Measurements from ENCODE around the gene NKX2-8.
A peak's percentile ranks its signal among the peaks of the same experiment; 100 is the strongest.

The NKX2-8 gene

GRCh38 chr14:36582011-36582873, at the start of gene NKX2-8:
Gene NKX2-8, minus strand, starts transcription at chr14:36582614. Its CDS starts 225 bp downstream, at chr14:36582389.
- Histone ChIP-seq H3K36me3 (ENCODE audit: insufficient read depth, low read depth, low read length) (no peaks in the 10 kb centered on the region), H3K27me3 (ENCODE audit: insufficient read depth, low read length) (peaks cover 100% of the 10 kb centered on the region), H3K4me1 (ENCODE audit: insufficient read depth, low read length) (no peaks in the 10 kb centered on the region), H3K27ac (ENCODE audit: low read length) (no peak within 1 kb of the TSS), H3K4me3 (ENCODE audit: low read length) (peak within 1 kb of the TSS; percentile 46; the same call in 1 of the 2 replicates), H3K9ac (ENCODE audit: low read depth, low read length) (no peak within 1 kb of the TSS), H3K9me3 (ENCODE audit: insufficient read depth, low read depth, low read length) (no peaks in the 10 kb centered on the region; the same call in 1 of the 2 replicates)

- H3K4me3 ChIP-seq (ENCODE audit: low read length), result no peak overlapping the region
- H3K4me1 ChIP-seq (ENCODE audit: insufficient read depth, low read length), result no peaks in the 10 kb centered on the region
- H3K9ac ChIP-seq (ENCODE audit: low read depth, low read length), result no peak overlapping the region
- H3K27ac ChIP-seq (ENCODE audit: low read length), result no peak overlapping the region
- H3K27me3 ChIP-seq (ENCODE audit: insufficient read depth, low read length), result peaks cover 27% of the 10 kb centered on the region
- H3K36me3 ChIP-seq (ENCODE audit: insufficient read depth, low read depth, low read length), result no peaks in the 10 kb centered on the region
- H3K9me3 ChIP-seq (ENCODE audit: insufficient read depth, low read depth, low read length), result no peaks in the 10 kb centered on the region
These were observed 45.6 kb upstream of the NKX2-8 start for GRCh38 chr14:36627981-36628380.

- H3K36me3 ChIP-seq (ENCODE audit: insufficient read depth, low read depth, low read length), result no peaks in the 10 kb centered on the region
- H3K27me3 ChIP-seq (ENCODE audit: insufficient read depth, low read length), result peaks cover 27% of the 10 kb centered on the region
- no peak overlapping the region for H3K27ac ChIP-seq (ENCODE audit: low read length)
- H3K4me3 ChIP-seq (ENCODE audit: low read length), result no peak overlapping the region
- H3K9ac ChIP-seq (ENCODE audit: low read depth, low read length), result no peak overlapping the region
- no peaks in the 10 kb centered on the region; the same call in 1 of the 2 replicates for H3K9me3 ChIP-seq (ENCODE audit: insufficient read depth, low read depth, low read length)
- no peaks in the 10 kb centered on the region for H3K4me1 ChIP-seq (ENCODE audit: insufficient read depth, low read length)
These were observed 43.7 kb upstream of the NKX2-8 start for GRCh38 chr14:36626151-36626550.

- H3K9me3 ChIP-seq (ENCODE audit: insufficient read depth, low read depth, low read length), result no peaks in the 10 kb centered on the region; the same call in 1 of the 2 replicates
- H3K4me1 ChIP-seq (ENCODE audit: insufficient read depth, low read length), result no peaks in the 10 kb centered on the region
- no peak overlapping the region for H3K27ac ChIP-seq (ENCODE audit: low read length)
- no peak overlapping the region for H3K9ac ChIP-seq (ENCODE audit: low read depth, low read length)
- H3K36me3 ChIP-seq (ENCODE audit: insufficient read depth, low read depth, low read length), result no peaks in the 10 kb centered on the region
- peaks cover 27% of the 10 kb centered on the region for H3K27me3 ChIP-seq (ENCODE audit: insufficient read depth, low read length)
- no peak overlapping the region for H3K4me3 ChIP-seq (ENCODE audit: low read length)
These were observed 43.0 kb upstream of the NKX2-8 start for GRCh38 chr14:36625436-36625835.

- no peaks in the 10 kb centered on the region for H3K36me3 ChIP-seq (ENCODE audit: insufficient read depth, low read depth, low read length)
- no peaks in the 10 kb centered on the region; the same call in 1 of the 2 replicates for H3K9me3 ChIP-seq (ENCODE audit: insufficient read depth, low read depth, low read length)
- no peaks in the 10 kb centered on the region for H3K4me1 ChIP-seq (ENCODE audit: insufficient read depth, low read length)
- peaks cover 27% of the 10 kb centered on the region for H3K27me3 ChIP-seq (ENCODE audit: insufficient read depth, low read length)
- no peak overlapping the region for H3K9ac ChIP-seq (ENCODE audit: low read depth, low read length)
- no peak overlapping the region for H3K27ac ChIP-seq (ENCODE audit: low read length)
- H3K4me3 ChIP-seq (ENCODE audit: low read length), result no peak overlapping the region
These were observed 42.6 kb upstream of the NKX2-8 start for GRCh38 chr14:36625014-36625413.

- Histone ChIP-seq H3K36me3 (ENCODE audit: insufficient read depth, low read depth, low read length) (no peaks in the 10 kb centered on the region), H3K27ac (ENCODE audit: low read length) (no peak overlapping the region), H3K4me1 (ENCODE audit: insufficient read depth, low read length) (no peaks in the 10 kb centered on the region), H3K4me3 (ENCODE audit: low read length) (no peak overlapping the region), H3K9me3 (ENCODE audit: insufficient read depth, low read depth, low read length) (no peaks in the 10 kb centered on the region; the same call in 1 of the 2 replicates), H3K9ac (ENCODE audit: low read depth, low read length) (no peak overlapping the region), H3K27me3 (ENCODE audit: insufficient read depth, low read length) (no peaks in the 10 kb centered on the region; the same call in 1 of the 2 replicates)
These were observed 37.4 kb upstream of the NKX2-8 start for GRCh38 chr14:36619853-36620252.

- H3K4me3 ChIP-seq (ENCODE audit: low read length), result no peak overlapping the region
- H3K36me3 ChIP-seq (ENCODE audit: insufficient read depth, low read depth, low read length), result no peaks in the 10 kb centered on the region
- H3K4me1 ChIP-seq (ENCODE audit: insufficient read depth, low read length), result no peaks in the 10 kb centered on the region
- H3K27ac ChIP-seq (ENCODE audit: low read length), result no peak overlapping the region
- H3K27me3 ChIP-seq (ENCODE audit: insufficient read depth, low read length), result no peaks in the 10 kb centered on the region; the same call in 1 of the 2 replicates
- H3K9me3 ChIP-seq (ENCODE audit: insufficient read depth, low read depth, low read length), result no peaks in the 10 kb centered on the region; the same call in 1 of the 2 replicates
- H3K9ac ChIP-seq (ENCODE audit: low read depth, low read length), result no peak overlapping the region
These were observed 36.7 kb upstream of the NKX2-8 start for GRCh38 chr14:36619131-36619530.

- Histone ChIP-seq H3K36me3 (ENCODE audit: insufficient read depth, low read depth, low read length) (no peaks in the 10 kb centered on the region), H3K4me1 (ENCODE audit: insufficient read depth, low read length) (no peaks in the 10 kb centered on the region), H3K27ac (ENCODE audit: low read length) (no peak overlapping the region), H3K9me3 (ENCODE audit: insufficient read depth, low read depth, low read length) (no peaks in the 10 kb centered on the region; the same call in 1 of the 2 replicates), H3K4me3 (ENCODE audit: low read length) (no peak overlapping the region), H3K9ac (ENCODE audit: low read depth, low read length) (no peak overlapping the region), H3K27me3 (ENCODE audit: insufficient read depth, low read length) (peaks cover 3% of the 10 kb centered on the region; the same call in 1 of the 2 replicates)
These were observed 36.2 kb upstream of the NKX2-8 start for GRCh38 chr14:36618641-36619040.

- Histone ChIP-seq H3K36me3 (ENCODE audit: insufficient read depth, low read depth, low read length) (no peaks in the 10 kb centered on the region), H3K4me1 (ENCODE audit: insufficient read depth, low read length) (no peaks in the 10 kb centered on the region), H3K9ac (ENCODE audit: low read depth, low read length) (no peak overlapping the region), H3K27ac (ENCODE audit: low read length) (no peak overlapping the region), H3K4me3 (ENCODE audit: low read length) (no peak overlapping the region), H3K27me3 (ENCODE audit: insufficient read depth, low read length) (peaks cover 6% of the 10 kb centered on the region; the same call in 1 of the 2 replicates), H3K9me3 (ENCODE audit: insufficient read depth, low read depth, low read length) (no peaks in the 10 kb centered on the region; the same call in 1 of the 2 replicates)
These were observed 35.4 kb upstream of the NKX2-8 start for GRCh38 chr14:36617824-36618223.

- Histone ChIP-seq H3K9me3 (ENCODE audit: insufficient read depth, low read depth, low read length) (no peaks in the 10 kb centered on the region), H3K4me3 (ENCODE audit: low read length) (no peak overlapping the region), H3K4me1 (ENCODE audit: insufficient read depth, low read length) (peaks cover 13% of the 10 kb centered on the region), H3K27ac (ENCODE audit: low read length) (no peak overlapping the region), H3K36me3 (ENCODE audit: insufficient read depth, low read depth, low read length) (no peaks in the 10 kb centered on the region), H3K9ac (ENCODE audit: low read depth, low read length) (no peak overlapping the region), H3K27me3 (ENCODE audit: insufficient read depth, low read length) (peaks cover 32% of the 10 kb centered on the region)
These were observed 23.1 kb upstream of the NKX2-8 start for GRCh38 chr14:36605506-36605857.

GRCh38 chr14:36604757-36605505, 22.5 kb upstream of the NKX2-8 start:
- Histone ChIP-seq H3K27ac (ENCODE audit: low read length) (no peak overlapping the region), H3K36me3 (ENCODE audit: insufficient read depth, low read depth, low read length) (no peaks in the 10 kb centered on the region), H3K9me3 (ENCODE audit: insufficient read depth, low read depth, low read length) (no peaks in the 10 kb centered on the region), H3K9ac (ENCODE audit: low read depth, low read length) (no peak overlapping the region), H3K4me3 (ENCODE audit: low read length) (peak overlapping the region; percentile 48; the same call in 1 of the 2 replicates), H3K4me1 (ENCODE audit: insufficient read depth, low read length) (peaks cover 17% of the 10 kb centered on the region), H3K27me3 (ENCODE audit: insufficient read depth, low read length) (peaks cover 37% of the 10 kb centered on the region)

Measured in iPS-20b (cell line).